ENCODE measurements around the gene PIGB.

- no peak for TF ChIP-seq POLR2A (IDR thresholded peaks at IDR 0.05; ENCODE audit: low read length)
- TF ChIP-seq GATA1 (IDR thresholded peaks at IDR 0.05; ENCODE audit: low read depth, low read length), result no peak
Observed at GRCh38 chr15:55337160-55337559, 18.1 kb downstream of the PIGB start.
